ENCODE data around the gene VIL1.

VIL1 gene

DNA sequence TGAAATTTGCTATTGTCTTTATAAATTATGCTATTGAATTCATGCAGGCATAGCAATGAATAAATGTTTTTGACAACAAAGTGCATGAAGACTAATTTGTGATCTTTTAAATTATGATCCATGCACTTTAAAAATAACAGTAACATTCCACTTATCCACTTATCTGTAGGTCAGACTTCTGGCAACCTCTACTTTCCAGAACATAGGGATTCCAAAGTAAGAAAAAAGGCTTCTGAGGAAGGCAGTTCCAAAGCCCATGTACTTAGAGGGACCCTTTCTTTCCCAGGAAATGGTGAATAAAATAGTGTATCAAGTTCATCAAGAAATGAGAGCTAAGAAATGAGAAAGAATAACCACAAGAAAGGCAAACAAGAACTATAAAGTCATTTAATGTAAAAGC is 58.3 kb downstream of the VIL1 start:
- no peak for DNase-seq
- intact Hi-C loops (cut with DNase I) = no loop called here

DNA sequence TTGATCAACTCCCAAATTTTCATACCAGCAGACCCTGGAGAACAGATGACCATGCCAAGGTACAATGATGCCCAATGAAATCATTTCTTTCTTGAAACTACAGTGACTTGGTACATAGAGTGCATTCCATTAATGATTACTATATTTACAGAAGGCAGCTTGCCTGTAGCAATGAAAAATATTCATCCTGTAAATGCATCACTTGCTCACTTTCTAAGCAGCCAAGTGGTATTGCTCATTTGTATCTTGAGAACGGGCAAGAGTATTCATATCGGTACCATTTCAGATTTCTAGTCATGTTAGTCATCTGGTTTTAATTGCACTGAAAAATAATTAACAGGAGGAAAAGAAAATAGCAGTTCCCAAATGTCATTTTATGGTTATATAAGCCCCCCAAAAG is 59.6 kb downstream of the VIL1 start:
- no peak for DNase-seq
- intact Hi-C loops (cut with DNase I) = no loop called here

DNA sequence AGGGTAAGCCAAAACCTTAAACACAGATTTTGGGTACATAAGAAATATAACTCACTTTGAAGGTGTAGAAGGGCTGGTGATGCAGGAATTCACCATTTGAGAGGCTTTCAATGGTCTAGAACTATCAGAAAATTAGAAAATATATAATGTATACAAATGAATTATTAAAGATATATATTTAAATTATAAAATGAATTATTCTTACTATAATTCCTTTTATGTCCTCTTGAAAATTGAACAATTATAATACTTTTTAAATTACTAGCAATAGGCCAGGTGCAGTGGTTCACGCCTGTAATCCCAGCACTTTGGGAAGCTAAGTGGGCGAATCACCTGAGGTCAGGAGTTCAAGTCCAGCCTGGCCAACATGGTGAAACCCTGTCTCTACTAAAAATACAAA is 60.7 kb downstream of the VIL1 start:
- intact Hi-C loops (cut with DNase I) = no loop called here
- no peak for DNase-seq

DNA sequence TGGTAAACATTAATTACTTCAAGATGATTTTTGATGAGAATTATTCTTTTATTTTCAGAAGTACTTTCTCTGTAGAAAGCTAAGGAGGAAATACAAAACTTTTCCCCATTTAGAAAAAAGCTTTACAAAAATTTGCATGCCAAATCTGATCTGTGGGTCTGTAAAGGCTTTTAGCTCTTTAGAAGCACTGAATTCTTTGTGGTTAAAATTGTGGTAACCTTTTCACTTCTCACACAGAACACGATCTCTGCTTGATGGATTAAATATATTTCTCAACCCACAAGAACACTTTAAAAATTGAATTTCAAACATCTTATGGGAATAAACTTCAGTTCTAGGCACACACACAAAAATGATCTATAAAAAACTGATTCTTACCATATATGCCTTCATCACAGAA is 63.7 kb downstream of the VIL1 start:
- intact Hi-C loops (cut with DNase I) = no loop called here
- no peak for DNase-seq

DNA sequence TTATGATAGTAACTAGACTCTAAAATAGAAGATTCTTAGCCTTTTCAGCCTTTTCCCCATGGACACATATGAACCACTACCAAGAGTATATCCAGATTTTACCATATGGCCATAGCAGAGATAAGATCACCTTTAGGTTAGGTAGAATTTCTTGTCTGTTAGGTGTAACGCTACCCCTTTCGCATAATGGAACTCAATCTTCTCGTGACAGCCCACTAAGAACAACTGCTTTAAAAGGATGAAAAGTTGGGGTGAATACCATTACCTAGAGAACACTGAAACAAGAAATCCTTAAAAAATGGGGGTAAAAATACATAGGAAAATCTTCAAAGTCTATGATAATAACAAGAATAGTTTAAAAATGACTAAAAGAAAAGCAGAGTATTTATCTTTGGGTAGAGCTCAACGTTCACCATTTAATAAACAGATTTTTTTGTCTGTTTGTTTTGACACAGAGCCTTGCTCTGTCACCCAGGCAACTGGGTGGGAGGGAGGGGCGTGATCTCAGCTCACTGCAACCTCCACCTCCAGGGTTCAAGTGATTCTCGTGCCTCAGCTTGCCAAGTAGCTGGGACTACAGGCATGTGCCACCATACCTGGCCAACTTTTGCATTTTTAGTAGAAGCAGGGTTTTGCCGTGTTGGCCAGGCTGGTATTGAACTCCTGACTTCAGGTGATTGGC is 67.2 kb downstream of the VIL1 start:
- intact Hi-C loops (cut with DNase I) = no loop called here
- DNase-seq = no peak

DNA sequence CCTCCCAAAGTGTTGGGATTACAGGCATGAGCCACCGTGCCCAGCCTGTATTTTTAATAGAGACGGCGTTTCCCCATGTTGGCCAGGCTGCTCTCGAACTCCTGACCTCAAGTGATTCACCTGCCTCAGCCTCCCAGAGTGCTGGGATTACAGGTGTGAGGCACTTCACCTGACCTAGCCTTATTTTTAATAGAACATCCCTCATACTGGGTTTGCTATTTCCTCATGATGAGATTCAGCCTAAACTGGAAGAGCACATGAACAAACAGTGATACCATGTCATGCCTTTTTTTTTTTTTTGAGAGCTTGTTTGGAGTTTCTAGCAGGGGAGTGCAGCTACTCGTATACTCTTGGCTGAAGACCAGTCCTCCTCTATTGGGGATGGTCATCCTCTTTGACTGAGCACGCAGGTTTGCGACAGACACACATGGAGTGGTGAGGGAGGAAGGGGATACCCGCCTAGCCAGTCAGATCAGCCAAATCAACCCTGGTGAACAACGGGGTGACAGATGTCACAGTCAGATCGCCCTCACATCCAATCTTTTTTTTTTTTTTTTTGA is 81.7 kb downstream of the VIL1 start:
- intact Hi-C loops (cut with DNase I) = no loop called here
- no peak for DNase-seq

DNA sequence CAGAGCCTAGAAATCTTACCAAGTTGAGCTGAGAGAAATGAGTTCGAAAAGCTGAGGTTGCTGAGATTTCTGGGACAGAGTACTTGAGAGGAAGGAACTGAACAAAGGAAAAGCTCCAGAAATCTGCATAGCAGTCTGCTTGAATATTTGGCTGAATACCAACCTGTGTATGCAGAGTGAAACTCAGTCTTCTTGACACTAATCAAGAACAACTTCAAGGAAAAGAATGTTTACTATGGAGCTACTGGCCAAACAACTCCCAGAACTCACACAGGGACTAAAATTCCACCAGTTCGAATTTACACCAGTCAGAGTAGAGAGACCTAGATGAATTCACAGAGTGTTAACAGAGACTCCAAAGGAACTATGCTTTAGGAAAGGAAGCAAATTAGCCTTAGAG is 82.7 kb downstream of the VIL1 start:
- intact Hi-C loops (cut with DNase I) = no loop called here
- no peak for DNase-seq
